ENCODE measurements around the gene NT5DC1. TPM values are rescaled to one million over a fixed set of nuclear protein-coding genes. Genes with fewer than 3 reads are reported as not detected.

Gene NT5DC1
- 2.6 TPM for total RNA-seq

DNA sequence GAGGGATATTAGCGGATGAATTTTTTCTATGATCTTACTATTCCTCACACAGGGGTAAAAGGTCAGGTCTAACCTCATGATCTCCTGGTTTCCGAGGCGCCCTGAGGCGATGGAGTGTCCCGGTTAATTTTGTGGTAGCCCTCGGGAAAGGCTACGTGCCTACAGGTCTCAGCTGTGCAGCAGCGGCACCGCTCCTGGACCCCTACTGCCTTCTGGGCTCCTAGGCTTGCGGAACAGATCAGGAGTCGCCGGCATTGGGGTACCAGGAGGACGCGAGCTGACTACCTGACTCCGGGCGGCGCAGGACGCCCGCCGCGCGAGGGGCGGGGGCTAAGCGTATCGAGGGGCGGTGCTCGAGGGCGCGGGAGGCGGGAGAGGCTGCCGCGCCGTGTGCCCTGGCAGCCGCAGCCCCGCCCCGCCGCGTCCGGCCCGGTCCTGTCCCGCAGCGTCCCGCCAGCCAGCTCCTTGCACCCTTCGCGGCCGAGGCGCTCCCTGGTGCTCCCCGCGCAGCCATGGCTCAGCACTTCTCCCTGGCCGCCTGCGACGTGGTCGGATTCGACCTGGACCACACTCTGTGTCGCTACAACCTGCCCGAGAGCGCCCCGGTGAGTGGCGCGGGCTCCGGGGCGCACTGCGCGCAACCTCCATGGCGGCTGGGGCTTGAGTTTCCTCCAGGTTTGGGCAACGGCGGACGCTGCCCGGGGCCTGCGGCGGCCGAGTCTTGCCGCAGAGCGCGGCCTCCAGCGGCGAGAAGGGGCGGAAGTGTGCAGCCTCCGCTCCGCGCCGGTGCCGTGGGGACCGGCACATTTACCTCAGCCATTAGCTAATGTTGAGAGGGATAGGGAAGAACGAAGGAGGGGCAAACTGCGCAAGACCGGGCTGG, at the start of gene NT5DC1:
Gene NT5DC1, plus strand, starts transcription at position 435 of the 883 bp plus-strand sequence. Its CDS starts 78 bp downstream, at position 513.
- Histone ChIP-seq H3K27me3 (ENCODE audit: control insufficient read depth in 3 of 3, insufficient read depth in 3 of 3, low read length in 3 of 3) (no peaks in the 10 kb centered on the region), H3K9me3 (ENCODE audit: control insufficient read depth in 3 of 3, low read length in 3 of 3) (peaks cover 0 to 3% (median 0%) of the 10 kb centered on the region in 3 donors), H3K4me1 (ENCODE audit: control insufficient read depth in 3 of 3, insufficient read depth in 3 of 3, low read length in 3 of 3) (peaks cover 17 to 41% (median 21%) of the 10 kb centered on the region in 3 donors), H3K36me3 (ENCODE audit: control insufficient read depth in 3 of 3, insufficient read depth in 3 of 3, low read length in 3 of 3) (no peaks in the 10 kb centered on the region), H3K9ac (ENCODE audit: low read depth in 1 of 3, low read length in 3 of 3) (peak within 1 kb of the TSS; percentile 78 to 90 (median 86)), H3K27ac (ENCODE audit: low read depth, low read length) (peak within 1 kb of the TSS; percentile 80), H3K4me3 (ENCODE audit: low read length in 3 of 3) (peak within 1 kb of the TSS; percentile 89 to 95 (median 95))

DNA sequence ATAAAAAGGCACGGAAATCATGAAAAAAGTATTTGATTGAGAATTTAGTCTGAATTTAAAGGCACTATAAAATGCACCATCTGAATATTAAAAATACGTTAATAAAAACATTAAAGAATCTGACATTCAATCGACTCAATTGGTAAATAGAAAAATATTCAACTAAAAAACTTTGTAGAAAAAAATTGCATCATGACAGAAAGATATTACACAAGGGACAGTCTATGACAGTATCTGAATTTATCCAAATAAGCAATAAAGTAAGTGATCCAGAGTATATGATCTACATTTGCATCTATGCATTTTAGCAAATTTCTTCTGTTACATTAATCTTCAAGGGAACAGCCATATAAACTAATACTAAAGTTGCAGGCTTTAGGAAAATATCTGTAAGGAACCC, 49.4 kb upstream of the NT5DC1 start:
- Histone ChIP-seq H3K36me3 (ENCODE audit: control insufficient read depth in 3 of 3, insufficient read depth in 3 of 3, low read length in 3 of 3) (no peaks in the 10 kb centered on the region), H3K4me1 (ENCODE audit: control insufficient read depth in 3 of 3, insufficient read depth in 3 of 3, low read length in 3 of 3) (peaks cover 0 to 8% (median 2%) of the 10 kb centered on the region in 3 donors)

DNA sequence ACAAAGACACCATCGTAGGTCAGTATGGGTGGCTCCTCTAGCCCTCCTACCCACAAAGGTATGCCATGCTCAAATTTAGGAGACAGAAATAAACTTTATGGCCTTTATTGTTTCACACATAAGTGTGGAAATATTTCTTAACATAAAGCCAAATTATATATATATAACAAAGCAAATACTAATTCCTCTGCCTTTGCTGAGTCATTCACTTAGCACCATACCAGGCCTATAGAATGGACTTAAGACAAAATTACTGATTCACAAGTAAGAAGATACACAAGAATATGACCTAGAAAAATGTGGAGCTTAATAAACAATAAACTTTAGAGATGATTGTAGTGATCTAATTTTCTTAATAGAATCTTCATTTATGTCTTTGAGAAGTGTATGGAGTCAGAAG, 45.1 kb upstream of the NT5DC1 start:
- H3K4me3 ChIP-seq (ENCODE audit: low read length in 3 of 3), result peak overlapping the region in 1 of 3 donors; percentile 44
- H3K27ac ChIP-seq (ENCODE audit: low read depth, low read length), result peak overlapping the region; percentile 16
- H3K27me3 ChIP-seq (ENCODE audit: control insufficient read depth in 3 of 3, insufficient read depth in 3 of 3, low read length in 3 of 3), result no peaks in the 10 kb centered on the region
- H3K9me3 ChIP-seq (ENCODE audit: control insufficient read depth in 3 of 3, low read length in 3 of 3), result no peaks in the 10 kb centered on the region
- no peak overlapping the region for H3K9ac ChIP-seq (ENCODE audit: low read depth in 1 of 3, low read length in 3 of 3)
- H3K4me1 ChIP-seq (ENCODE audit: control insufficient read depth in 3 of 3, insufficient read depth in 3 of 3, low read length in 3 of 3), result peaks cover 2 to 8% (median 3%) of the 10 kb centered on the region in 3 donors
- H3K36me3 ChIP-seq (ENCODE audit: control insufficient read depth in 3 of 3, insufficient read depth in 3 of 3, low read length in 3 of 3), result no peaks in the 10 kb centered on the region

More for the DNA sequence above, 49.4 kb upstream of the NT5DC1 start:
- no peak overlapping the region for H3K9ac ChIP-seq (ENCODE audit: low read depth in 1 of 3, low read length in 3 of 3)
- no peaks in the 10 kb centered on the region for H3K27me3 ChIP-seq (ENCODE audit: control insufficient read depth in 3 of 3, insufficient read depth in 3 of 3, low read length in 3 of 3)
- H3K4me3 ChIP-seq (ENCODE audit: low read length in 3 of 3), result no peak overlapping the region
- H3K27ac ChIP-seq (ENCODE audit: low read depth, low read length), result no peak overlapping the region
- no peaks in the 10 kb centered on the region for H3K9me3 ChIP-seq (ENCODE audit: control insufficient read depth in 3 of 3, low read length in 3 of 3)

DNA sequence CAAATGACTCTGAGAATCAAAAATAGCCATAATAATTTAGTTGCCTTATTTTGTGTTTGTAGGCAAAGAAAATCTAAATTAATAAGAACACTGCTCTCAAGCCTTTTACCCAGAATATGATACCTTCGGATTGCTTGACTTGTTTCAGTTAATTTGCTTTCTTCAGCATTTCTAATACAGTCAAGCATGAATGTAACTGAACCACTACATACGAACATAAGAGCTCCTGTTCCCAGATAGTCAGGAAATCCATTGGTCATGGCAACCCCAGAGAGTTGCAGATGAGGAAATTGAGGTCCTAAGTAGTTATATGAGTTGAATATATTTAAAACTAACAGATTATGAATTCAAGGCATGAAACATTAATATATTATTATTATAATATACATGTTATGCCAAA, 42.9 kb upstream of the NT5DC1 start:
- Histone ChIP-seq H3K9ac (ENCODE audit: low read depth in 1 of 3, low read length in 3 of 3) (peak overlapping the region in 1 of 3 donors; percentile 43), H3K27me3 (ENCODE audit: control insufficient read depth in 3 of 3, insufficient read depth in 3 of 3, low read length in 3 of 3) (no peaks in the 10 kb centered on the region), H3K4me3 (ENCODE audit: low read length in 3 of 3) (peak overlapping the region in 1 of 3 donors; percentile 53), H3K9me3 (ENCODE audit: control insufficient read depth in 3 of 3, low read length in 3 of 3) (no peaks in the 10 kb centered on the region), H3K27ac (ENCODE audit: low read depth, low read length) (peak overlapping the region; percentile 38), H3K36me3 (ENCODE audit: control insufficient read depth in 3 of 3, insufficient read depth in 3 of 3, low read length in 3 of 3) (no peaks in the 10 kb centered on the region), H3K4me1 (ENCODE audit: control insufficient read depth in 3 of 3, insufficient read depth in 3 of 3, low read length in 3 of 3) (peaks cover 3 to 7% (median 3%) of the 10 kb centered on the region in 3 donors)

DNA sequence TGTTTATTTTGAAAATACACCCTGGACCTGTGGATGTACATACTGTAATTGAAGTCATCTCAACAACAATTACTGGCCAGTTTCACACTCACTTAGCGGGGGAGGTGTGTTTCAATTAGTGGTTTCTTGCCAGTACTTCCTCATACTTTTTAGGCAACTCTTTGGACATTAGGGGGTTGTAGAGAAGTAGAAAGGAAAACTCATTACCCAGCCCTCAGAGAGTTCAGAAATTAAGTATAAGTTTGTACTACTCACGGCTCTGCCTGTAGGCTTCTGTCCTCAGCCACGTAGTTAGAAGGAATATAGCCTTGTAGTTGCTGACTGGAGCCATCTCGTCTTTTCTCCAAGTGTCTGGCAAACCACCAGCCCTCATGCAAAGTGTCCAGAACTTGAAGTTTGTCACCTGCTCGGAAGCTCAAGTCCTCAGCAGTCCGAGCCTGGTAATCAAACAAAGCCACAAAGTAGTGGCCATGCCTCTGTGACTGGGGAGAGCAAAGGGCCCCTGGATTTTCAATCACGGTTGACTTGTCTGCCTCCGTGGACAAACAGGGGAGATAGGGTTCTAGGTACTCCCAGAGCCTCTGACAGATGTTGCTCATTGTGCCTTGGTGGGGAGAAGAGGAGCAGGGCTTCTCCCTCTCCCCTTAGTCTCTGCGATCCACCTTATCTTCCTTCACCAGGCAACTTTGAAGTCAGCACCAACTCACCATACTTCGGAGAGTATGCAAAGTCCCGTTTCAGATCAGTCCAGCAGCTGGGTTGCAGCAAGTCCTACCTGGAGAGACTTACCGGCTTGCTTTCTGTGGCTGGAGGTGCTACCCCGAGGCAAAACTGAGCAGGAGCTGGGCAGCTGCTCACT, 40.7 kb upstream of the NT5DC1 start:
- H3K27ac ChIP-seq (ENCODE audit: low read depth, low read length), result peak overlapping the region; percentile 87
- H3K27me3 ChIP-seq (ENCODE audit: control insufficient read depth in 3 of 3, insufficient read depth in 3 of 3, low read length in 3 of 3), result no peaks in the 10 kb centered on the region
- H3K9ac ChIP-seq (ENCODE audit: low read depth in 1 of 3, low read length in 3 of 3), result peak overlapping the region; percentile 60 to 80 (median 71)
- H3K9me3 ChIP-seq (ENCODE audit: control insufficient read depth in 3 of 3, low read length in 3 of 3), result no peaks in the 10 kb centered on the region
- peaks cover 0 to 4% (median 3%) of the 10 kb centered on the region in 3 donors for H3K4me1 ChIP-seq (ENCODE audit: control insufficient read depth in 3 of 3, insufficient read depth in 3 of 3, low read length in 3 of 3)
- no peaks in the 10 kb centered on the region for H3K36me3 ChIP-seq (ENCODE audit: control insufficient read depth in 3 of 3, insufficient read depth in 3 of 3, low read length in 3 of 3)
- peak overlapping the region; percentile 64 to 81 (median 72) for H3K4me3 ChIP-seq (ENCODE audit: low read length in 3 of 3)

DNA sequence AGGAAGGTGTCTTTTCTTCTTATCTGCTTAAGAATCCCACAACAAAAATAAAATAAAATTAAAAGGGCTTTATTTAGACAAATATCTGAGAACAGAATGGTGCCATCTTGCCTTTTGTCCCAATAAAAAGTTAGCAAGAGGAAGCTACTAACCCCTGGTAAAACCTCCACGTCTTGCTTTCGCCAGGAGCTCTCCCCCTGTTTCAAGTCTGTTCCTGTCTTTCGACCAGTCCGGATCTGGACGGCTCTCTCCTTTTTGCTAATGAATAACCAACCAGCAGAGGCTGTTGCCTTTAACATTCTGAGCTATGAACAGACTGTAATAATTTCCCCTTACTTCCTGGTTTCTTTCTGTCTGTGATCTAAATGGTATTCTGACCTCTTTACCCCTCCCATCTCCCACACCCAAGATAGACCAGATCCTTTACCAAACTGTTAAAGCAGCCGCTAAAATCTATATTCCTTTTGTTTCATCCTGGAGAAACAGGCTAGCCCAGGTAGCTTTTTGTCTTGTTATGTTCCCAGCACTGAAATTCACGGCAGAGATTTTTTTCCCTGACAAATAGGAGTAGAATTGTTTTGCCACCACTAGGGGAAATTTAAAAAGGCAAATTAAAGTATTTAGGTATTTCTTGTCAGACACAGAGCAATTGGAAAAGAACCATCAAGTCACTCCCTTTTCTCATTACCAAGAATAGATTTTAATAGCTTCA, 39.9 kb upstream of the NT5DC1 start, which contains the start of gene FRK:
Gene FRK, minus strand, starts transcription at position 320 of the 712 bp plus-strand sequence. CDS start 580 bp downstream, outside the sequence.
- H3K9ac ChIP-seq (ENCODE audit: low read depth in 1 of 3, low read length in 3 of 3), result peak within 1 kb of the TSS; percentile 60 to 80 (median 71)
- no peaks in the 10 kb centered on the region for H3K36me3 ChIP-seq (ENCODE audit: control insufficient read depth in 3 of 3, insufficient read depth in 3 of 3, low read length in 3 of 3)
- H3K27ac ChIP-seq (ENCODE audit: low read depth, low read length), result peak within 1 kb of the TSS; percentile 87
- peak within 1 kb of the TSS; percentile 64 to 81 (median 72) for H3K4me3 ChIP-seq (ENCODE audit: low read length in 3 of 3)
- no peaks in the 10 kb centered on the region for H3K9me3 ChIP-seq (ENCODE audit: control insufficient read depth in 3 of 3, low read length in 3 of 3)
- peaks cover 0 to 4% (median 3%) of the 10 kb centered on the region in 3 donors for H3K4me1 ChIP-seq (ENCODE audit: control insufficient read depth in 3 of 3, insufficient read depth in 3 of 3, low read length in 3 of 3)
- H3K27me3 ChIP-seq (ENCODE audit: control insufficient read depth in 3 of 3, insufficient read depth in 3 of 3, low read length in 3 of 3), result no peaks in the 10 kb centered on the region

DNA sequence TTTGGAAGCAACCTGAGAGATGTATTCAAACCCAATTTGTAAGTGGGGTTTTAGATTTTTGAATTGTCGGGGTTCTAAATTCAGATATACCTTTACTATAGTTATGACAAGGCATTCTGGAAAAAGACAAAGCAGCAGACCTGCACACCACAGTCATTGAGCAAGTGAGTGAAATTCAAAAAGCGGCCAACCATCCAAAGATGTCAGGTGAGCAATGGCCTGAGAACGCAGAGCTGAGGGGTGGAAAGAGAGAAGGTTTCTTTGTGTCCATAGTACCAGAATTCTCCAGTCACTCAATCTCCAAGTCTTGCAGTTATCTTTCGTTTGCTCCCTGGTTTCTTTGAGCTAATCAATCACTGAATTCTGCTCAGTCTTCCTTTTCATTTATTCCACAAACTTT, 38.2 kb upstream of the NT5DC1 start:
- Histone ChIP-seq H3K36me3 (ENCODE audit: control insufficient read depth in 3 of 3, insufficient read depth in 3 of 3, low read length in 3 of 3) (no peaks in the 10 kb centered on the region), H3K9me3 (ENCODE audit: control insufficient read depth in 3 of 3, low read length in 3 of 3) (no peaks in the 10 kb centered on the region), H3K9ac (ENCODE audit: low read depth in 1 of 3, low read length in 3 of 3) (no peak overlapping the region), H3K27ac (ENCODE audit: low read depth, low read length) (no peak overlapping the region), H3K4me1 (ENCODE audit: control insufficient read depth in 3 of 3, insufficient read depth in 3 of 3, low read length in 3 of 3) (peaks cover 0 to 4% (median 3%) of the 10 kb centered on the region in 3 donors), H3K27me3 (ENCODE audit: control insufficient read depth in 3 of 3, insufficient read depth in 3 of 3, low read length in 3 of 3) (no peaks in the 10 kb centered on the region), H3K4me3 (ENCODE audit: low read length in 3 of 3) (no peak overlapping the region)

DNA sequence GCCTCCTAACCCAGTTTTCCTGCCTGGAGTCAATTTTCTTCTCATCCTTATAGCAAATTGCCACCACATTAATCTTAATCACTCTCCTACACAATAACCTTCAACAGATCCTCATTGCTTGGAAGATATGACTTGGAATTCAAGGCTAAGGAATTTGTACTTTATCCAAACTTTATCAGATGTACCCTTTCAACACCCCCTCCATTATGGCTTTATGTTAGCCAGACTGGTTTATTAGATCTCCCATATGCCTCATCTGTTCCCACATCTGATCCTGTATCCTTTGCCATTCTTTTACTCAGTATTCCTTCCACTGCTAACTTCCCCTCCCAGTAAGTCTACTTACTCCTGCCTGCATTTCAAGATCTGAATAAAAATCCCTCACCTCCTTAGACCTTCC, 36.0 kb upstream of the NT5DC1 start:
- Histone ChIP-seq H3K4me1 (ENCODE audit: control insufficient read depth in 3 of 3, insufficient read depth in 3 of 3, low read length in 3 of 3) (peaks cover 0 to 4% (median 3%) of the 10 kb centered on the region in 3 donors), H3K27ac (ENCODE audit: low read depth, low read length) (no peak overlapping the region), H3K27me3 (ENCODE audit: control insufficient read depth in 3 of 3, insufficient read depth in 3 of 3, low read length in 3 of 3) (no peaks in the 10 kb centered on the region), H3K36me3 (ENCODE audit: control insufficient read depth in 3 of 3, insufficient read depth in 3 of 3, low read length in 3 of 3) (no peaks in the 10 kb centered on the region), H3K9me3 (ENCODE audit: control insufficient read depth in 3 of 3, low read length in 3 of 3) (no peaks in the 10 kb centered on the region), H3K4me3 (ENCODE audit: low read length in 3 of 3) (no peak overlapping the region), H3K9ac (ENCODE audit: low read depth in 1 of 3, low read length in 3 of 3) (no peak overlapping the region)

GRCh38 chr6:116066789-116067188, 33.9 kb upstream of the NT5DC1 start:
- Histone ChIP-seq H3K9me3 (ENCODE audit: control insufficient read depth in 3 of 3, low read length in 3 of 3) (no peaks in the 10 kb centered on the region), H3K27ac (ENCODE audit: low read depth, low read length) (no peak overlapping the region), H3K9ac (ENCODE audit: low read depth in 1 of 3, low read length in 3 of 3) (no peak overlapping the region), H3K36me3 (ENCODE audit: control insufficient read depth in 3 of 3, insufficient read depth in 3 of 3, low read length in 3 of 3) (no peaks in the 10 kb centered on the region), H3K4me3 (ENCODE audit: low read length in 3 of 3) (no peak overlapping the region), H3K4me1 (ENCODE audit: control insufficient read depth in 3 of 3, insufficient read depth in 3 of 3, low read length in 3 of 3) (no peaks in the 10 kb centered on the region), H3K27me3 (ENCODE audit: control insufficient read depth in 3 of 3, insufficient read depth in 3 of 3, low read length in 3 of 3) (no peaks in the 10 kb centered on the region)

Data from skeletal muscle tissue (tissue), 4 donors.